GM08714 (cell line): ENCODE data around the gene WNK4.

Experiments
- H3K4me3 ChIP-seq: fragments of 200-500 bp; sonication (Bioruptor generic); 2 replicates; pipeline ENCODE4 v1.5.1; 2014; ENCODE audit warnings: mild to moderate bottlenecking, low read length, inconsistent platforms
- ZNF274 ChIP-seq: IDR thresholded peaks from 2 replicates; pipeline ENCODE4 v1.6.1; 2012; ENCODE audit warnings: mild to moderate bottlenecking, low read depth, low read length

WNK4 gene

DNA sequence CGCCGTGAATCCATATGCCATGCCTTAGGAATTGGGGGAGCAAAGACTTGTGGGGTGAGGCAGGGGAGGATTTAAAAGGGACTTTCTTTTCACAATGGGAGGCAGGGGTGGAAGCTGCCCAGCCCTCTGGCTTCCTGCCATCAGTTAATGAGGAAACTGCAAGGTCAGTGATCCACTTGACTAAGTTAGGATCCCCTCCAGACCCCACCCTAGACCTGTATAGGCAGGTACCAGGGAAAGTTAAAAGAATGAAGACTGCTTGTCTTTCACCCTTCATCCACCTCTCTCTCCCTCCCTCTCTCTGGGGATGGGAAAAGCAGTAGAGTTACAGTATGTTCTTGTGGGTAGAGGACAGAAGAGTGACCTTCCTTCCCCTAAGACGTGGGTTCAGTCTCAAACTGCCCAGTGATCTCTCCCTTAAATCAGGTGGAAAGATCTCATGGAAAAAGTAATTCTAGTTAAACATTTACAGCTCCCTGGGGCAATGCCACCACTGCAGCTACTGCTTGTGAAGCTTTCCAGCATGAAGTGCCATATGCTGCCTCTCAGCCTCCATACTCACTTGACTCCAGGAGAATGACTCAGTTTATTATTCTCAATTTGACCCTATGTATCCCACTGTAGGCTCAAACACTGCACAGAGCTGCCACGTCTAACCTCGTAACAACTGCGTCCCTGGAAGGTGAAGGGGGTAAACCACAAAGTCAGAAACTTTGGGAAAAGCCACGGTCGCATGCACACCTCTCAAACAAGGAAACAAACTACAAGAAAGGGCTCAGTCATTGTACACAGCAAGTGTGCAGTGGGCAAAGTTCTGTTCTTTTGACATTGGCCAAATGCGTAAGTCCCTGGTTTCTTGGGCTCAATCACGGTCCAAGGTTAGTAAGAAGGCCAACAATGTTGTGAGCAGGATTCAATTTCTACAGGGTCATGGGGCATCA, 16.9 kb downstream of the WNK4 start:
- no peak for TF ChIP-seq ZNF274
- peak overlapping the region; percentile 88 for H3K4me3 ChIP-seq

DNA sequence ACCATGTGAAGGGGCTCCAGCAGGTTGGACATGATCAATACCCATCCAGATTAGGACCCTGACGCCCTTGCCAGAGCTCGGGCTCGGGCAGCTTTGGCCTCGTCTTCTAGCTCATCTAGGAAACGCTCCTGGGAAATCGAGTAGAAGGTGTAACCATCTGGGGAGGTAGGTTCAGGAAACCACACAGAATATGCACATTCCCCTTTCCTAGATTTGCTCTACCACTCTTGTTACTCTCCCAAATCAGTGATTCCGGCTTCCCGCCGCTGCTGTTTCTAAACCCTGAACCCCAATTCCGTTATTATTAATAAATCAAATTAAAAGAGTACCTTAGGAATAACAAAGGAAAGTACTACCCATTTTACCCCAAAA, 17.6 kb downstream of the WNK4 start:
- H3K4me3 ChIP-seq: peak overlapping the region; percentile 88
- TF ChIP-seq ZNF274: no peak

DNA sequence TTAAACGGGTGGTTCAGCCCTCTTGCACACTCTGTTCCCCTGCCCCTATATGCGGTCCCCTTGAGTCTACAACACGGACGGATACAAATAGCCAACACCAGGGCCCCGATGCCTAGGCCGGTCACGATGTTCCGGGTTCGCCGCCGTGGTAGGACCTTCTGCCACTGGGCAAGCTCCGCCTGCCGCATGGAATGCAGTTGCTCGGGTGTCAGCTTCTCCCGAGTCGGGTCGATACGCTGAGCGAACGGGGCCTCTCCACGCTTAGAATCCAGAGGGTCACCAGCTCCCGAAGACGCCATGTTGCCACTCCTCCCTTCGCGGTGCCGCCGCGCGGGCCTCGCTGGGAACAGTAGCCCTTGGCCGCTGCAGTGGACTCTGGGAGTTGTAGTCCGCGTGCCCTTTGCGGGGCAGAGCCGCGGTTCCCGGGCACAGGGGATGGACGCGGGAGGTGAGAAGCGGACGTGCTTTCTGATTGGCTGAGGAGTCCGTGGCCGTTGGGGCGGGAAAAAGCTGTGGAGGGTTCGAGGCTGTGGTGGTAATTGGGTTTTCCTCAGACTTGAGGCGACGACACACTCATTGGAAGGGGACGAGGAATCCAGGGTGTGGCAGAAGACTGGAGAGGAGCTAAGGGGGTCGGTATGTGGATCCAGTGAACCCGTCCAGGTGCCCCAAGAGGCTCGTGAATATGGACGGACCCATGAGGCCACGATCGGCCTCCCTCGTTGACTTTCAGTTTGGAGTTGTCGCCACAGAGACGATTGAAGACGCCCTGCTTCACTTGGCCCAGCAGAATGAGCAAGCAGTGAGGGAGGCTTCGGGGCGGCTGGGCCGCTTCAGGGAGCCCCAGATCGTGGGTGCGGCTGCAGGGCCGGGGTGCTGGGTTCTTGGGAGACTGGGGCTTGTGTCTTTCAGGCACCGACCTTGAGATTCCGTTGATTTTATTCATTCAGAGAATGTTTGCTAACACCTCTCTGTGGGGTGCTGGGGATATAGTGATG, 18.3 kb downstream of the WNK4 start, which contains the start of the genes CNTD1 and COA3:
Gene CNTD1, plus strand, starts transcription at position 479 of the 998 bp plus-strand sequence. Its CDS starts 207 bp downstream, at position 686.
Gene COA3, minus strand, starts transcription at position 322 of the 998 bp plus-strand sequence. Its CDS starts 23 bp downstream, at position 299.
- TF ChIP-seq ZNF274: no peak
- H3K4me3 ChIP-seq: peak within 1 kb of the TSS; percentile 88

GRCh38 chr17:42803074-42803883, 22.9 kb downstream of the WNK4 start:
- H3K4me3 ChIP-seq: no peak overlapping the region
- TF ChIP-seq ZNF274: no peak

GRCh38 chr17:42804918-42805367, 24.5 kb downstream of the WNK4 start:
- no peak for TF ChIP-seq ZNF274
- no peak overlapping the region for H3K4me3 ChIP-seq

DNA sequence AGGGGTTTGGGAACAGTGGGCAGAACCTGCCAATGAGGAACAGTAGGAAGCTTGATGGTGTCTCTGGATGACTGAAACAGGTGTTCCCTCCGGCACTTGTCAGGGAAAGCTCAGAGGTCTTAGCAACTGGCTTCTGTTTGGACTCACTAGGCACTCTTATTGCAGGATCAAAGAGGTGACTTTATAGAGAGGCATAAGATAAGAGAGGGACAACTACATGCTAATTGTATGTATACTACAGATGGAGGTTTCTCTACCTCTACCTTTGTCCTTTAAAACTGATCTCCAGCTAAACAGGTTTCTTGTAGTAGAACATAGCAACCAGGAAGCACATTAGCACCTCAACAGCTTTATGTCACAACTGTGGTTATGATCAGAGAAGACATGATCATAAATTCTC, 25.8 kb downstream of the WNK4 start:
- TF ChIP-seq ZNF274: no peak
- no peak overlapping the region for H3K4me3 ChIP-seq

GRCh38 chr17:42809250-42809649, 28.8 kb downstream of the WNK4 start:
- no peak for TF ChIP-seq ZNF274

DNA sequence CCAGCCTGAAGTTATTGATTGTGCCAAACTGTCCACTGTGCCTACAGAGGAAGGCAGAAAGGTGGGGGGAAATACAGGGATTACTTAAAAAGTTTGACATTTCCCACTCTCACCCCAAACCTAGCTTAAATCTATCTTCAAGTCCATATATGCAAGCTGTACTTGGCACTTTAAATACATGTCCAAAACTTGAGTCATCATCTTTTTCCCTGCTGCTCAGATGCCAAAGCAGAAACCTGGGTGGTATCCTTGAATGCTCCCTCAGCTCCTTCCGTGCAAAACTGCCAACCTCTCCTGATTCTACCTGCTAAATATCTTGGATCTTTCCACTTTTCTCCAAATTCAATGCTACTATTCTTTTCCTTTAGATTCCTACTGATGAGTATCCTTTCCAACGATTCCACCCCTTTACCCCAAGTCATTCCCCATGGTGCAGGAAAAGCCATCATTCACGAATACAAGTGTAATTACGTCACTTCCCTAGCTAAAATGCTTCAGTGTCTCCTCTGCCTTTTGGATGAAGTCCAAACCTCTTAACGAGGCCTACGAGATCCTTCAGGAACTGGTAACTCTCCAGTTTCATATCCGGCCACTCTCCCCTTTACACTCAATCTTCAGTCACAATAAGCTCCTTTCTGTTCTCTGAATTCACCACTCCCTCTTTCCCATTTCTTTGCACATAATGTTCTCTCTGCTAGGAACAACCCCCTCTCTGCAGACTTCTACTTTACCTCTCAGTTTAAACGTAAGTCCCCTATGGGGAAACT, 34.4 kb downstream of the WNK4 start:
- H3K4me3 ChIP-seq: no peak overlapping the region
- TF ChIP-seq ZNF274: no peak

More at GRCh38 chr17:42809250-42809649, 28.8 kb downstream of the WNK4 start:
- H3K4me3 ChIP-seq: no peak overlapping the region

- no peak for TF ChIP-seq ZNF274
- no peak overlapping the region for H3K4me3 ChIP-seq
These were observed 37.5 kb downstream of the WNK4 start for GRCh38 chr17:42817866-42818265.

- no peak overlapping the region for H3K4me3 ChIP-seq
- no peak for TF ChIP-seq ZNF274
These were observed 38.0 kb downstream of the WNK4 start for GRCh38 chr17:42818379-42818778.

- H3K4me3 ChIP-seq: no peak overlapping the region
- TF ChIP-seq ZNF274: no peak
These were observed 39.6 kb downstream of the WNK4 start for GRCh38 chr17:42819939-42820535.

DNA sequence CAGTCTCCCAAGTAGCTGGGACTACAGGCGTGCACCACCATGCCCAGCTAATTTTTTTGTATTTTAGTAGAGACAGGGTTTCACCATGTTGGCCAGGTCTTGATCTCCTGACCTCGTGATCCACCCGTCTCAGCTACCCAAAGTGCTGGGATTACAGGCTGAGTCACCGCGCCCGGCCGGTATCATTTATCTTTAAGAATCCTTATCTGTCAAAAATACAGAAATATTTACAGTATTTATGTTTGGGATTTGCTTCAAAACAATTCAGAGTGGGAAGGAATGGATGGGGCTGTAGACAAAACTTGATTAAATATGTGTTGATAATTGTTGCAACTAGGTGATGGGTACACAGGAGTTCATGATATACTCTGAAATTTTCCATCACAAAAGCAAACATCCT, 40.8 kb downstream of the WNK4 start:
- no peak for TF ChIP-seq ZNF274
- no peak overlapping the region for H3K4me3 ChIP-seq

DNA sequence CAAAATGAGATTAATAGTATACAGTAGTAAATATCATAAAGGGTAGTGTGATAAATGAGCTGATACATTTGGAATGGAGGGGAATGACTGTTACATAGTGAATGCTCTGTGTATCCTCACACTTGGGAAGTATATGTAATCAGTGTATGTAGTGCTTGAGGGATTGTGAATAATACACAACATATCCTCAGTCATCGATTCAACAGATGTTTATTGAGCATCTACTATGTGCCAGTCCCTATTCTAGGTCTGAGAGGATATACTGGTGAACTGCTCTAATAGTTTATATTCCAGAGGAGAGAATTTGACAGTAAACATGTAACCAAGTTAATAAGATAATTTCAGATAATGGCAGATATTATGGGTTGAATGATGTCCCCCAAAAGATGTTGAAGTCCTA, 47.1 kb downstream of the WNK4 start:
- TF ChIP-seq ZNF274: no peak
- no peak overlapping the region for H3K4me3 ChIP-seq
